A549 treated with DMSO at 1 μM for 4 hours (cell line): ENCODE results near the gene KRTAP5-3. TPM values are rescaled to one million over a fixed set of nuclear protein-coding genes. Genes with fewer than 3 reads are reported as not detected.

Experiments used
- total RNA-seq: library from RNA; stranded (reverse); fragments of 200-300 nt; extraction: Qiagen RNA extraction; gene quantifications from 5 replicates; pipeline ENCODE4 v1.2.3, GENCODE V29; 2022; ENCODE audit warnings: low read depth

Gene KRTAP5-3
- total RNA-seq, result not detected in 5 replicates

GRCh38 chr11:1608363-1608762, at the start of gene KRTAP5-3:
Gene KRTAP5-3 (minus strand): TSS chr11:1608463. CDS start chr11:1608385, 78 bp downstream.

GRCh38 chr11:1629326-1630185, 21.3 kb upstream of the KRTAP5-3 start, which contains the start of gene KRTAP5-5:
Gene KRTAP5-5 (plus strand): TSS chr11:1629775. CDS start chr11:1629841, 66 bp downstream.

GRCh38 chr11:1622086-1622485, 13.8 kb upstream of the KRTAP5-3 start, which contains the start of gene KRTAP5-4:
Gene KRTAP5-4 (minus strand): TSS chr11:1622138. CDS start chr11:1622093, 45 bp downstream.

GRCh38 chr11:1597994-1598380, 10.3 kb downstream of the KRTAP5-3 start, which contains the start of gene KRTAP5-2:
Gene KRTAP5-2 (minus strand): TSS chr11:1598294. CDS start chr11:1598250, 44 bp downstream.

GRCh38 chr11:1584661-1585370, 23.4 kb downstream of the KRTAP5-3 start, which contains the start of gene KRTAP5-1:
Gene KRTAP5-1 (minus strand): TSS chr11:1585283. CDS start chr11:1585249, 34 bp downstream.

GRCh38 chr11:1572197-1573076, 35.8 kb downstream of the KRTAP5-3 start, which contains the start of gene DUSP8:
Gene DUSP8 (minus strand): TSS chr11:1572271. CDS start chr11:1565826, 6,445 bp downstream.

Other genes with a start within 250 kb of the KRTAP5-3 start
- gene BRSK2, start 218.5 kb downstream of the KRTAP5-3 start, total RNA-seq, result 6.5 to 7.6 TPM (median 6.8 TPM) in 5 replicates
- gene MOB2, start 121.7 kb downstream of the KRTAP5-3 start, total RNA-seq, result 40.0 to 49.9 TPM (median 43.9 TPM) in 5 replicates
- 0.96 to 1.9 TPM (median 1.6 TPM) in 5 replicates for gene DUSP8, start 36.2 kb downstream of the KRTAP5-3 start, total RNA-seq
- not detected in 5 replicates for gene KRTAP5-1, start 23.2 kb downstream of the KRTAP5-3 start, total RNA-seq
- not detected in 5 replicates for gene KRTAP5-2, start 10.2 kb downstream of the KRTAP5-3 start, total RNA-seq
- gene KRTAP5-4, start 13.7 kb upstream of the KRTAP5-3 start, total RNA-seq, result not detected in 5 replicates
- gene KRTAP5-5, start 21.3 kb upstream of the KRTAP5-3 start, total RNA-seq, result not detected in 5 replicates
- gene KRTAP5-6, start 88.7 kb upstream of the KRTAP5-3 start, total RNA-seq, result not detected in 5 replicates
- 0.89 to 1.3 TPM (median 0.94 TPM) in 5 replicates for gene IFITM10, start 142.1 kb upstream of the KRTAP5-3 start, total RNA-seq
- gene CTSD, start 155.5 kb upstream of the KRTAP5-3 start, total RNA-seq, result 379 to 541 TPM (median 436 TPM) in 5 replicates
- 0.06 to 0.22 TPM in 2 of 5 replicates, not detected in the others for gene SYT8, start 226.5 kb upstream of the KRTAP5-3 start, total RNA-seq
- gene TNNI2, start 230.5 kb upstream of the KRTAP5-3 start, total RNA-seq, result not detected in 5 replicates
- 0.73 to 3.1 TPM (median 1.8 TPM) in 5 replicates for gene LSP1, start 244.6 kb upstream of the KRTAP5-3 start, total RNA-seq